HG03469 (cell line): ENCODE results near the gene PRRT1B.
"Not testable (repeated sequence)": the region's sequence is repeated elsewhere in the genome, so short reads cannot be mapped to it uniquely, and the experiment has no call there.

Experiments
- ATAC-seq: cut with Tn5 transposase; IDR thresholded peaks from one replicate; pipeline ENCODE4 v1.9.1; 2021; ENCODE audit warnings: mild to moderate bottlenecking, moderate library complexity, moderate number of reproducible peaks; ENCODE audit not compliant: unreplicated experiment

The PRRT1B gene

GRCh38 chr9:131549186-131549585 lies 3.9 kb downstream of the PRRT1B start:
- ATAC-seq = not testable (repeated sequence)

GRCh38 chr9:131550465-131550864 lies 5.1 kb downstream of the PRRT1B start:
- ATAC-seq = not testable (repeated sequence)

- ATAC-seq = no peak
Observed at GRCh38 chr9:131552030-131552429, 6.7 kb downstream of the PRRT1B start.

- ATAC-seq = no peak
Observed at GRCh38 chr9:131554087-131554842, 8.9 kb downstream of the PRRT1B start.

- no peak for ATAC-seq
Observed at GRCh38 chr9:131554843-131555351, 9.6 kb downstream of the PRRT1B start.

- no peak for ATAC-seq
Observed at GRCh38 chr9:131555841-131556673, 10.7 kb downstream of the PRRT1B start.

GRCh38 chr9:131557855-131558548 lies 12.7 kb downstream of the PRRT1B start:
- ATAC-seq = no peak

GRCh38 chr9:131559421-131560000 lies 14.2 kb downstream of the PRRT1B start:
- no peak for ATAC-seq

- ATAC-seq = no peak
Observed at GRCh38 chr9:131562032-131562959, 17.0 kb downstream of the PRRT1B start.

GRCh38 chr9:131565369-131565768 lies 20.0 kb downstream of the PRRT1B start:
- ATAC-seq = no peak

GRCh38 chr9:131566158-131566557 lies 20.8 kb downstream of the PRRT1B start:
- no peak for ATAC-seq

- ATAC-seq = no peak
Observed at GRCh38 chr9:131567910-131568309, 22.6 kb downstream of the PRRT1B start.

- no peak for ATAC-seq
Observed at GRCh38 chr9:131574730-131575640, 29.7 kb downstream of the PRRT1B start.

- no peak for ATAC-seq
Observed at GRCh38 chr9:131575946-131576853, 30.9 kb downstream of the PRRT1B start.

- no peak for ATAC-seq
Observed at GRCh38 chr9:131577005-131578000, 32.0 kb downstream of the PRRT1B start.

- ATAC-seq = no peak
Observed at GRCh38 chr9:131578021-131578420, 32.7 kb downstream of the PRRT1B start.
